Loucy (cell line): Measurements from ENCODE around the gene BNIPL.

Experiments
- CTCF ChIP-seq: fragments of 200-600 bp; sonication (generic); conservative IDR thresholded peaks from 2 replicates; pipeline ENCODE4 v1.5.1; 2014; ENCODE audit warnings: mild to moderate bottlenecking, antibody characterized with exemption, low read length
- EZH2phosphoT487 ChIP-seq: fragments of 200-600 bp; IDR thresholded peaks from 2 replicates; pipeline ENCODE4 v1.6.1; 2018; ENCODE audit warnings: antibody characterized with exemption, mild to moderate bottlenecking, moderate library complexity, borderline replicate concordance

- TF ChIP-seq CTCF (no peak), EZH2phosphoT487 (no peak)
Observed at GRCh38 chr1:151085953-151086559, 49.7 kb downstream of the BNIPL start.
